Measurements from ENCODE around the gene ARID3B. TPM values are rescaled to one million over a fixed set of nuclear protein-coding genes. Genes with fewer than 3 reads are reported as not detected.

Gene ARID3B
- total and polyA plus RNA-seq, 7 donors, result 1.8 to 5.5 (median 3.0) TPM

DNA sequence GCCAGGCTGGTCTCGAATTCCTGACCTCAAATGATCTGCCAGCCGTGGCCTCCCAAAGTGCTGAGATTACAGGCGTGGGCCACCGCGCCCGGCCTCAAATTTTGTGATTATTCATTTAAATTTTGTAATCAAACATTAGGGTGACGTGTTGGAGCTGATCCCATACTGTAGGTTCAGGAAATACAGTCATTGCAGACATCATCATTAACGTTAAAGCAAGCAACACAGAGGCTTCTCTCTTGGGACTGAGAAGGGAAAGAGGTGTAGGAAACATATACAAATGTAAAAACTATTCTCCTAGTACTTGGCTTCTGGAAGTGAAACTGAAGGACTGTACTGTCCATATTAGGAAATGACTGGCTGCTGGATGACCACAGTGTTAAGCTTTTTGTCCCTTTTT lies 11.1 kb upstream of the ARID3B start:
- DNase-seq, result no peak
- H3K9me3 ChIP-seq, result no peaks in the 10 kb centered on the region
- H3K36me3 ChIP-seq (ENCODE audit: insufficient read depth in 1 of 2, low read depth in 1 of 2), result no peaks in the 10 kb centered on the region
- no peak overlapping the region for H3K4me3 ChIP-seq
- WGBS, 3 donors, result 73 to 76% (median 76%) methylated on average over 8 of the region's 8 CpGs
- H3K27me3 ChIP-seq (ENCODE audit: insufficient read depth in 3 of 3, low read length in 2 of 3), result no peaks in the 10 kb centered on the region
- intact Hi-C loops (cut with DNase I), result no loop called here
- H3K4me1 ChIP-seq, result no peaks in the 10 kb centered on the region
- no peak overlapping the region for H3K27ac ChIP-seq
- TF ChIP-seq CTCF (IDR thresholded peaks at IDR 0.05), result no peak
- ATAC-seq, result no peak

GRCh38 chr15:74530771-74531143 lies 10.3 kb upstream of the ARID3B start:
- Histone ChIP-seq H3K27me3 (ENCODE audit: insufficient read depth in 3 of 3, low read length in 2 of 3) (no peaks in the 10 kb centered on the region), H3K36me3 (ENCODE audit: insufficient read depth in 1 of 2, low read depth in 1 of 2) (no peaks in the 10 kb centered on the region), H3K27ac (no peak overlapping the region), H3K4me3 (no peak overlapping the region), H3K4me1 (no peaks in the 10 kb centered on the region), H3K9me3 (no peaks in the 10 kb centered on the region)
- no peak for TF ChIP-seq CTCF (IDR thresholded peaks at IDR 0.05)
- WGBS, 3 donors, result 85 to 92% (median 89%) methylated on average over 2 of the region's 2 CpGs
- ATAC-seq (no peak), DNase-seq (no peak)
- intact Hi-C loops (cut with DNase I), result no loop called here

- H3K27ac ChIP-seq, result no peak overlapping the region
- no peak for TF ChIP-seq CTCF (IDR thresholded peaks at IDR 0.05)
- H3K36me3 ChIP-seq (ENCODE audit: insufficient read depth in 1 of 2, low read depth in 1 of 2), result no peaks in the 10 kb centered on the region
- H3K4me3 ChIP-seq, result no peak overlapping the region
- no peak for ATAC-seq
- intact Hi-C loops (cut with DNase I), result no loop called here
- no peaks in the 10 kb centered on the region for H3K9me3 ChIP-seq
- no peaks in the 10 kb centered on the region for H3K4me1 ChIP-seq
- no peaks in the 10 kb centered on the region for H3K27me3 ChIP-seq (ENCODE audit: insufficient read depth in 3 of 3, low read length in 2 of 3)
- no peak for DNase-seq
- 66 to 75% (median 74%) methylated on average over 4 of the region's 4 CpGs for WGBS, 3 donors
These were observed 9.7 kb upstream of the ARID3B start for GRCh38 chr15:74531144-74531811.

GRCh38 chr15:74535388-74536084 lies 5.5 kb upstream of the ARID3B start:
- Histone ChIP-seq H3K36me3 (ENCODE audit: insufficient read depth in 1 of 2, low read depth in 1 of 2) (no peaks in the 10 kb centered on the region), H3K4me3 (no peak overlapping the region), H3K27ac (no peak overlapping the region), H3K9me3 (no peaks in the 10 kb centered on the region), H3K4me1 (peaks cover 7% of the 10 kb centered on the region), H3K27me3 (ENCODE audit: insufficient read depth in 3 of 3, low read length in 2 of 3) (no peaks in the 10 kb centered on the region)
- ATAC-seq (no peak), DNase-seq (no peak)
- TF ChIP-seq CTCF (IDR thresholded peaks at IDR 0.05), result no peak
- 60 to 71% (median 64%) methylated on average over 3 of the region's 3 CpGs for WGBS, 3 donors
- intact Hi-C loops (cut with DNase I), result no loop called here

Data from psoas muscle (tissue), 8 donors.